OCI-LY1 (cell line): ENCODE measurements around the gene TBC1D7.

Experiments used
- H2AFZ ChIP-seq: fragments of 200-600 bp; sonication (generic), shearing (Covaris generic); 2 replicates; pipeline ENCODE4 v1.6.0; 2014; ENCODE audit warnings: antibody characterized with exemption, mild to moderate bottlenecking, low read length
- H3F3A ChIP-seq: fragments of 200-600 bp; sonication (generic), shearing (Covaris generic); 2 replicates; pipeline ENCODE4 v1.6.0; 2014; ENCODE audit warnings: mild to moderate bottlenecking, antibody characterized with exemption, low read length, moderate library complexity; ENCODE audit not compliant: insufficient read depth
- H3K27ac ChIP-seq: fragments of 200-600 bp; sonication (generic); 2 replicates; pipeline ENCODE4 v1.5.1; 2014; ENCODE audit warnings: low read length, mixed run types, mild to moderate bottlenecking, low read depth; ENCODE audit not compliant: poor library complexity, severe bottlenecking
- H3K27me3 ChIP-seq: fragments of 200-600 bp; sonication (generic); 2 replicates; pipeline ENCODE4 v1.6.0; 2014; ENCODE audit warnings: antibody characterized with exemption, mild to moderate bottlenecking, low read length, moderate library complexity; ENCODE audit not compliant: insufficient read depth
- H3K36me3 ChIP-seq: fragments of 200-600 bp; sonication (generic); 2 replicates; pipeline ENCODE4 v1.6.1; 2014; ENCODE audit warnings: mild to moderate bottlenecking, antibody characterized with exemption, low read length, moderate library complexity, mixed read lengths; ENCODE audit not compliant: insufficient read depth
- H3K4me1 ChIP-seq: fragments of 200-600 bp; sonication (generic); 2 replicates; pipeline ENCODE4 v1.5.1; 2014; ENCODE audit warnings: mild to moderate bottlenecking, low read length, moderate library complexity; ENCODE audit not compliant: insufficient read depth, severe bottlenecking
- H3K4me2 ChIP-seq: fragments of 200-600 bp; sonication (generic), shearing (Covaris generic); 2 replicates; pipeline ENCODE4 v1.6.1; 2014; ENCODE audit warnings: low read length
- H3K4me3 ChIP-seq: fragments of 200-600 bp; sonication (generic); 2 replicates; pipeline ENCODE4 v1.5.1; 2014; ENCODE audit warnings: low read length, low read depth, mild to moderate bottlenecking, mixed read lengths; ENCODE audit not compliant: poor library complexity, severe bottlenecking
- H3K79me2 ChIP-seq: fragments of 200-600 bp; shearing (Covaris generic); 2 replicates; pipeline ENCODE4 v1.6.1; 2016; ENCODE audit warnings: mixed run types, low read length, mixed read lengths; ENCODE audit not compliant: insufficient read depth
- H3K9ac ChIP-seq: fragments of 200-600 bp; sonication (generic), shearing (Covaris generic); 2 replicates; pipeline ENCODE4 v1.6.1; 2014; ENCODE audit warnings: mild to moderate bottlenecking, low read length, mixed read lengths
- H3K9me2 ChIP-seq: fragments of 200-600 bp; sonication (generic), shearing (Covaris generic); 2 replicates; pipeline ENCODE4 v1.6.1; 2014; ENCODE audit warnings: low read depth, mild to moderate bottlenecking, low read length, mixed read lengths
- H3K9me3 ChIP-seq: fragments of 200-600 bp; shearing (Covaris generic); 2 replicates; pipeline ENCODE4 v1.6.1; 2014; ENCODE audit warnings: low read length, mixed read lengths
- H4K20me1 ChIP-seq: fragments of 200-600 bp; sonication (generic), shearing (Covaris generic); 2 replicates; pipeline ENCODE4 v1.6.0; 2016; ENCODE audit warnings: mild to moderate bottlenecking, low read length; ENCODE audit not compliant: insufficient read depth
- EZH2 ChIP-seq: fragments of 200-600 bp; sonication (generic), shearing (Covaris generic); IDR thresholded peaks from 2 replicates; pipeline ENCODE4 v1.8.0; 2017; ENCODE audit warnings: borderline replicate concordance, mixed run types, mild to moderate bottlenecking, antibody characterized with exemption, low read length, moderate library complexity, mixed read lengths
- TF ChIP-seq, protein P1 (sequence below): fragments of 200-600 bp; sonication (generic), shearing (Covaris generic); IDR thresholded peaks from 2 replicates; pipeline ENCODE4 v1.5.1; 2017; ENCODE audit warnings: mild to moderate bottlenecking, antibody characterized with exemption, low read length, moderate library complexity, mixed read lengths

Gene TBC1D7

GRCh38 chr6:13314806-13315205, 13.5 kb downstream of the TBC1D7 start:
- no peaks in the 10 kb centered on the region for H3K9me3 ChIP-seq
- no peak overlapping the region for H3K4me2 ChIP-seq
- H3K27ac ChIP-seq: no peak overlapping the region
- H4K20me1 ChIP-seq: no peaks in the 10 kb centered on the region
- H3K36me3 ChIP-seq: peaks cover 66% of the 10 kb centered on the region
- no peak for TF ChIP-seq EZH2
- TF ChIP-seq, protein P1, sequence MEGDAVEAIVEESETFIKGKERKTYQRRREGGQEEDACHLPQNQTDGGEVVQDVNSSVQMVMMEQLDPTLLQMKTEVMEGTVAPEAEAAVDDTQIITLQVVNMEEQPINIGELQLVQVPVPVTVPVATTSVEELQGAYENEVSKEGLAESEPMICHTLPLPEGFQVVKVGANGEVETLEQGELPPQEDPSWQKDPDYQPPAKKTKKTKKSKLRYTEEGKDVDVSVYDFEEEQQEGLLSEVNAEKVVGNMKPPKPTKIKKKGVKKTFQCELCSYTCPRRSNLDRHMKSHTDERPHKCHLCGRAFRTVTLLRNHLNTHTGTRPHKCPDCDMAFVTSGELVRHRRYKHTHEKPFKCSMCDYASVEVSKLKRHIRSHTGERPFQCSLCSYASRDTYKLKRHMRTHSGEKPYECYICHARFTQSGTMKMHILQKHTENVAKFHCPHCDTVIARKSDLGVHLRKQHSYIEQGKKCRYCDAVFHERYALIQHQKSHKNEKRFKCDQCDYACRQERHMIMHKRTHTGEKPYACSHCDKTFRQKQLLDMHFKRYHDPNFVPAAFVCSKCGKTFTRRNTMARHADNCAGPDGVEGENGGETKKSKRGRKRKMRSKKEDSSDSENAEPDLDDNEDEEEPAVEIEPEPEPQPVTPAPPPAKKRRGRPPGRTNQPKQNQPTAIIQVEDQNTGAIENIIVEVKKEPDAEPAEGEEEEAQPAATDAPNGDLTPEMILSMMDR: no peak
- no peaks in the 10 kb centered on the region for H3K27me3 ChIP-seq
- H2AFZ ChIP-seq: no peak overlapping the region
- no peaks in the 10 kb centered on the region for H3F3A ChIP-seq
- H3K9ac ChIP-seq: no peak overlapping the region
- H3K4me3 ChIP-seq: no peak overlapping the region
- H3K4me1 ChIP-seq: no peaks in the 10 kb centered on the region
- H3K79me2 ChIP-seq: no peaks in the 10 kb centered on the region
- H3K9me2 ChIP-seq: no peaks in the 10 kb centered on the region

DNA sequence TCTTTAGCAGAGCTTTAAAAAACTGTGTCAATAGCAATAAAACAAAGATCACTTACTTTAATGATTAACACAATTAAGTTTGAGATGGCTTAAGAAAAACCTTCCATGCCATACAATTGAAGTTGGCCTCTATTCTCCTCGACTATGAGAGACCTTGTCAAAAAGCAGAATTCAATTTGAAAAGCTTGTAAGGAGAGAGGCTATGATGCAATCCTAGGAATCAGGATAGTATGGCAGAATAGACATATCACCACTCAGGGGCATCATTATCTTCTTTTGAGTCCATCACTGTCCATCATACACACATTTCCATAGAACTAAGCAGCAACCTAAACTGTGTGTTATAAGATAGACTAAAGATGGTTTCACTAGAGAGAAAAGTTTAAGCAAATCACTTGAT, 17.2 kb downstream of the TBC1D7 start:
- TF ChIP-seq, protein P1: no peak
- no peak for TF ChIP-seq EZH2
- Histone ChIP-seq H3K36me3 (peaks cover 54% of the 10 kb centered on the region), H3K4me1 (no peaks in the 10 kb centered on the region), H3F3A (no peaks in the 10 kb centered on the region), H3K27me3 (no peaks in the 10 kb centered on the region), H3K9ac (no peak overlapping the region), H3K79me2 (no peaks in the 10 kb centered on the region), H4K20me1 (no peaks in the 10 kb centered on the region), H3K9me2 (no peaks in the 10 kb centered on the region), H3K9me3 (no peaks in the 10 kb centered on the region), H2AFZ (no peak overlapping the region), H3K4me3 (no peak overlapping the region), H3K4me2 (no peak overlapping the region), H3K27ac (no peak overlapping the region)

DNA sequence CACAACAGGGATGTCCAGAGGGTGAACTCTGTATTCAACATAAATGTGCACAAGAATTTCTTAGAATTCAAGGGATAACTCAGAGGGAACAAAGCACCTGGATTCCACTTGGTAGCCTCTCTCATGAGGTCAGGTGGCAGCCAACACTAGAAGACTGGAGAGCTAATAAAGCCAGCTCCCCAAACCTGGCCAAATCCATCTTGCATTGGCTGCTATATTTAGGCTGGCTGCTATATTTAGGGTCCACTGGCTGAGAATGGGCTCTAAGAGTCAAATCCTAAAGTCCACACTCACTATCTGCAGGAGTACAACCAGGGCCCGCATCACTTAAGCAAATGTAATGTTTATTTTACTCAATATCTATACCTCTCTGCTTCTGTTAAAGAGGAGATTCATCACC, 20.0 kb downstream of the TBC1D7 start:
- TF ChIP-seq, protein P1: no peak
- no peak for TF ChIP-seq EZH2
- Histone ChIP-seq H2AFZ (no peak overlapping the region), H3K4me1 (peaks cover 19% of the 10 kb centered on the region), H3K27me3 (no peaks in the 10 kb centered on the region), H3K36me3 (peaks cover 39% of the 10 kb centered on the region), H3K27ac (no peak overlapping the region), H3K79me2 (no peaks in the 10 kb centered on the region), H3K4me2 (no peak overlapping the region), H3K4me3 (no peak overlapping the region), H4K20me1 (no peaks in the 10 kb centered on the region), H3K9ac (no peak overlapping the region), H3F3A (no peaks in the 10 kb centered on the region), H3K9me3 (no peaks in the 10 kb centered on the region), H3K9me2 (no peaks in the 10 kb centered on the region)
